Activated CD8-positive, alpha-beta memory T cell treated with anti-CD3 and anti-CD28 coated beads for 48 hours (primary cell): ENCODE measurements around the gene CFAP47.
"Not testable (repeated sequence)": the region's sequence is repeated elsewhere in the genome, so short reads cannot be mapped to it uniquely, and the experiment has no call there.

Experiments
- DNase-seq, 3 experiments: peaks; one replicate each; pipeline ENCODE4 v3.0.0-alpha.2; 2020; ENCODE audit warnings: low read depth in 2 of 3, low spot score in 2 of 3

The CFAP47 gene

GRCh38 chrX:35919536-35920309 lies at the start of gene CFAP47:
CFAP47 (plus strand) TSS chrX:35919734; CDS start chrX:35919800, 66 bp downstream.
- no peak for DNase-seq

- DNase-seq: no peak
These were observed 38.9 kb upstream of the CFAP47 start for GRCh38 chrX:35880601-35881000.

GRCh38 chrX:35886135-35886534 lies 33.4 kb upstream of the CFAP47 start:
- no peak for DNase-seq

GRCh38 chrX:35890699-35891098 lies 28.8 kb upstream of the CFAP47 start:
- DNase-seq: no peak

- DNase-seq: not testable (repeated sequence)
These were observed 67.3 kb downstream of the CFAP47 start for GRCh38 chrX:35986816-35987215.

GRCh38 chrX:36007207-36007606 lies 87.7 kb downstream of the CFAP47 start:
- no peak for DNase-seq

GRCh38 chrX:36019125-36019524 lies 99.6 kb downstream of the CFAP47 start:
- DNase-seq: no peak

- DNase-seq: no peak
These were observed 116.0 kb downstream of the CFAP47 start for GRCh38 chrX:36035550-36035949.

GRCh38 chrX:36062778-36063177 lies 143.2 kb downstream of the CFAP47 start:
- no peak for DNase-seq

GRCh38 chrX:36071061-36071460 lies 151.5 kb downstream of the CFAP47 start:
- no peak for DNase-seq

- DNase-seq: not testable (repeated sequence)
These were observed 155.5 kb downstream of the CFAP47 start for GRCh38 chrX:36075009-36075408.

- no peak for DNase-seq
These were observed 163.7 kb downstream of the CFAP47 start for GRCh38 chrX:36083256-36083655.

GRCh38 chrX:36087366-36087765 lies 167.8 kb downstream of the CFAP47 start:
- no peak for DNase-seq

GRCh38 chrX:36088939-36089338 lies 169.4 kb downstream of the CFAP47 start:
- not testable (repeated sequence) for DNase-seq

GRCh38 chrX:36102425-36102824 lies 182.9 kb downstream of the CFAP47 start:
- no peak for DNase-seq

GRCh38 chrX:36116222-36116621 lies 196.7 kb downstream of the CFAP47 start:
- no peak for DNase-seq

GRCh38 chrX:36159254-36159653 lies 239.7 kb downstream of the CFAP47 start:
- DNase-seq: no peak

- DNase-seq: no peak
These were observed 240.5 kb downstream of the CFAP47 start for GRCh38 chrX:36160081-36160480.

GRCh38 chrX:36198575-36198974 lies 279.0 kb downstream of the CFAP47 start:
- no peak for DNase-seq

GRCh38 chrX:36199928-36200327 lies 280.4 kb downstream of the CFAP47 start:
- no peak for DNase-seq

GRCh38 chrX:36214924-36215323 lies 295.4 kb downstream of the CFAP47 start:
- no peak for DNase-seq

- DNase-seq: no peak
These were observed 299.3 kb downstream of the CFAP47 start for GRCh38 chrX:36218801-36219200.
